ENCODE data around the gene SLC10A6. TPM values are rescaled to one million over a fixed set of nuclear protein-coding genes. Genes with fewer than 3 reads are reported as not detected.

SLC10A6 gene
- total and polyA plus RNA-seq, 12 donors, result 0.11 to 0.96 (median 0.42) TPM; not detected in 3

DNA sequence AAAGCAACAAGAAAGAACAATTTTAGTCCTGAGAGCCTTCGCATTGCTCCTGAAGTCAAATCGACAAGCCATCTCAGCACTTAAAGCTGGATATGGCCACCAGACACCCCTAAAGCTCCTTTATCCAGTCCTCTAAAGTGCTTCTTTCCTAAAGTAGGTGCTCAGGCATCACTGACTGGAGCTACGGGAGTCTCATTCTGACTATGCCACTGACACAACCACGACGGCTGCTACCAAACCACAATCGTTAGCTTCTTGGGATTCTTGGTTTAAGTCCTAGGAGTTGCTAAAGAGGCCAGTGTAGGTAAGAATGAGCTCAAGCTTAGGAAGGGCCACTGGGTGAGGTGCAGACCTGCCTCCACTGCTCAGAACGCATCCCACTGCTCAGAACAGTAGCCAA is 1.0 kb downstream of the SLC10A6 start:
- H3K27ac ChIP-seq, result no peak overlapping the region
- intact Hi-C loops (cut with DNase I), result no loop called here

GRCh38 chr4:86847571-86847970 is 1.6 kb downstream of the SLC10A6 start:
- H3K4me3 ChIP-seq, result no peak overlapping the region

More for the DNA sequence above, 1.0 kb downstream of the SLC10A6 start:
- Histone ChIP-seq H3K9me3 (replicated peaks in 1 of 3) (no peaks in the 10 kb centered on the region), H3K4me3 (no peak overlapping the region), H3K36me3 (replicated peaks in 1 of 2) (no peaks in the 10 kb centered on the region), H3K27me3 (no peaks in the 10 kb centered on the region), H3K4me1 (replicated peaks in 1 of 2) (no peaks in the 10 kb centered on the region)
- TF ChIP-seq POLR2A (IDR thresholded peaks at IDR 0.05) (no peak), CTCF (IDR thresholded peaks at IDR 0.05) (no peak)
- 69 to 78% (median 70%) methylated on average over 7 of the region's 7 CpGs for WGBS, 4 donors
- DNase-seq, result no peak

GRCh38 chr4:86846921-86847320 is 2.3 kb downstream of the SLC10A6 start:
- Histone ChIP-seq H3K4me3 (no peak overlapping the region), H3K27me3 (no peaks in the 10 kb centered on the region), H3K9me3 (replicated peaks in 1 of 3) (no peaks in the 10 kb centered on the region), H3K27ac (no peak overlapping the region), H3K36me3 (replicated peaks in 1 of 2) (no peaks in the 10 kb centered on the region), H3K4me1 (replicated peaks in 1 of 2) (no peaks in the 10 kb centered on the region)
- no peak for TF ChIP-seq POLR2A (IDR thresholded peaks at IDR 0.05)
- TF ChIP-seq CTCF (IDR thresholded peaks at IDR 0.05), result no peak
- intact Hi-C loops (cut with DNase I), result no loop called here
- DNase-seq, result no peak

More at GRCh38 chr4:86847571-86847970, 1.6 kb downstream of the SLC10A6 start:
- intact Hi-C loops (cut with DNase I), result no loop called here
- WGBS, 4 donors, result 77 to 85% (median 79%) methylated on average over 4 of the region's 4 CpGs
- H3K27me3 ChIP-seq, result no peaks in the 10 kb centered on the region
- no peaks in the 10 kb centered on the region for H3K4me1 ChIP-seq (replicated peaks in 1 of 2)
- no peak for DNase-seq
- no peak overlapping the region for H3K27ac ChIP-seq
- H3K36me3 ChIP-seq (replicated peaks in 1 of 2), result no peaks in the 10 kb centered on the region
- H3K9me3 ChIP-seq (replicated peaks in 1 of 3), result no peaks in the 10 kb centered on the region
- no peak for TF ChIP-seq POLR2A (IDR thresholded peaks at IDR 0.05)
- no peak for TF ChIP-seq CTCF (IDR thresholded peaks at IDR 0.05)

- Histone ChIP-seq H3K27ac (no peak overlapping the region), H3K9me3 (replicated peaks in 1 of 3) (no peaks in the 10 kb centered on the region), H3K36me3 (replicated peaks in 1 of 2) (no peaks in the 10 kb centered on the region), H3K27me3 (no peaks in the 10 kb centered on the region), H3K4me1 (replicated peaks in 1 of 2) (no peaks in the 10 kb centered on the region), H3K4me3 (no peak overlapping the region)
- intact Hi-C loops (cut with DNase I), result no loop called here
- no peak for TF ChIP-seq POLR2A (IDR thresholded peaks at IDR 0.05)
- no peak for TF ChIP-seq CTCF (IDR thresholded peaks at IDR 0.05)
- DNase-seq, result peak in 4 of 7 donors; percentile 11 to 20 (median 16)
- WGBS, 4 donors, result 52 to 68% (median 66%) methylated on average over 5 of the region's 5 CpGs
Observed at GRCh38 chr4:86845593-86845992, 3.6 kb downstream of the SLC10A6 start.

All from adrenal gland (tissue), 12 donors.